HG03064 (cell line): Measurements from ENCODE around the gene KRT1.

ENCODE experiments used
- ATAC-seq: cut with Tn5 transposase; IDR thresholded peaks from one replicate; pipeline ENCODE4 v1.9.1; 2021; ENCODE audit warnings: low read depth; ENCODE audit not compliant: unreplicated experiment

Gene KRT1

GRCh38 chr12:52699373-52699772 is 19.2 kb upstream of the KRT1 start:
- no peak for ATAC-seq

DNA sequence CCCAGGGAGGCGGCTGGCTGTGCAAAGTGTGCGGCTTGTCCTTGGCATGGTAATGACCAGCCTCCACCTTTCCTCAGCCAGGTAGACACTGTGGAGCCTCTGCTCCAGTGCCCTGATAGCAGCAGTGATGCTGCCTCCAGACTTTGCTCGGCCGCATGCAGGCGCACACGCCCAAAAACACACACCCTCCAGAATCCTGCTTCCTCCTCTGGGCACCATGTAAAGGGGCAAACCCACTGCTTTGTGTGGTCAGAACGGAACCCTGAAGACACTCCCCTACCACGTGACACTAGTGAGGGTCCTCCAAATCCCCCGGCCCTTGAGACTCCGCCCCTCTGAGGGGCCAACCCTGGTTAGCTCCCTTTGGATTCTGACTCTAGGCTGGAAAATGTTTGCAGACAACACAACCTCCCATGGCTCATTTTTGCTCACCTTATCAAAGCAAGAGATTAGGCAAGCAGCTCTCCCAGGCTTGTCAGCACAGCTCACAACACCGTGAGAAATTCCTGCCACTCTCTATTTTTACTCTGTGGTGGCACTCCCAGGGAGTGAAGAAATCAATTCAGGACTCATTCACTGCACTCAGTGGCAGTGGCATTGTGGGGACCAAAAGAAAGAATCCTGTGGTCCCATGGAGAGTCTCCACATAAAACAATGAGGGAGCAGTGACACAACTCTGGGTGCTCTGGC is 18.6 kb upstream of the KRT1 start:
- no peak for ATAC-seq

- no peak for ATAC-seq
Measured at GRCh38 chr12:52697058-52697582, 16.9 kb upstream of the KRT1 start.

GRCh38 chr12:52696588-52696987 is 16.4 kb upstream of the KRT1 start:
- no peak for ATAC-seq

GRCh38 chr12:52695039-52695438 is 14.8 kb upstream of the KRT1 start:
- ATAC-seq: no peak

- ATAC-seq: no peak
Measured at GRCh38 chr12:52694151-52694550, 13.9 kb upstream of the KRT1 start.

- no peak for ATAC-seq
Measured at GRCh38 chr12:52693261-52693660, 13.1 kb upstream of the KRT1 start.

- ATAC-seq: no peak
Measured at GRCh38 chr12:52692254-52692653, 12.0 kb upstream of the KRT1 start.

DNA sequence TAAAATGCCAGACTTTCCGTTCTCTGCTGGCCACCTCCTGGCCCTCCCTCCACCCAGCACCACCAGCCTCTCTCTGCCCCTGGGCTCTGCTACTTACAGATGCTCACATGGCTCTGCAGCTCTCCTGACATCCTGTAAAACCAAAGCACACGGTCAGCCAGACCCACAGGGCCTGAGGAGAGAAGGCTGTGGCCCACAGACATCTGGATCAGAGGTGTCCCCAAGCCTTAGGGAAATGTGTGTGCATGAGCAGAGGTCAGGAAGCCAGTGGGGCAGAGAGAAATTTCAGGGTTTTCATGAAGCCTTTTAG is 11.6 kb upstream of the KRT1 start:
- no peak for ATAC-seq

DNA sequence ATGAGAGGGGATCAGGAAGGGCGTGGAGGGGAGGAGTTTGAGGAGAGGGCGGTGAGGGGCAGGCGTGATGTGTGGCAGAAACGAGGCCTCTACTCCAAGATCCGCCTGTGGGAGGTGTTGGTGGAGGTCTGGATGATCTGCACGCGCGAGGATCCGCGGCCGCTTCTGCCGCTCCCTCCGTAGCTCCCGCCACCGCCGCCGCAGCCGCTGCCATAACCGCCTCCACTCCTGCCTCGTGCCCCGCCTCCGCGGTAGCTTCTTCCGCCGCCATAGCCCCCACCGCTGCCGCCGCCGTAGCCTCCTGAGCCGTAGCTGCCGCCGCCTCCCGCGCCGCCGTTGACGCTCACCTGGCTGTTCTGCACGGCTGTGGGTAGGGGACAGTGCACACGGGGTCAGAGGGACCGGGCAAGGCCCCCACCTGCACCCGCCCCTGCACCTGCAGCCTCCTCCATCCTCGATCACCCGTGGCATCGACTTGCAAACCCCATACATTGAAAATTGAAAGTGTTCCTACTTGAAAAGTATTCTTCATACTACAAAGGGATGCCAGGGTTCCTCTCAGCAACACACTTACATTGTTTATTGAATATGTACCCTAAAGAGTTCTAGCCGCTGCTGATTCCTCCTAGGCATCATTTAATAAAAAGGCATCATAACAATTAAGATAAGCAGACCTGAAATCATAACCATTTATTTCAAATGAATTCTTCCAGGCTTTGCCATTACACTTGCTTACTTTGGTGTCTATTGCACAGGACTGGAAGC is 11.1 kb upstream of the KRT1 start:
- no peak for ATAC-seq

- no peak for ATAC-seq
Measured at GRCh38 chr12:52690351-52691075, 10.3 kb upstream of the KRT1 start.

- no peak for ATAC-seq
Measured at GRCh38 chr12:52689936-52690335, 9.7 kb upstream of the KRT1 start.

GRCh38 chr12:52689239-52689638 is 9.0 kb upstream of the KRT1 start:
- no peak for ATAC-seq

DNA sequence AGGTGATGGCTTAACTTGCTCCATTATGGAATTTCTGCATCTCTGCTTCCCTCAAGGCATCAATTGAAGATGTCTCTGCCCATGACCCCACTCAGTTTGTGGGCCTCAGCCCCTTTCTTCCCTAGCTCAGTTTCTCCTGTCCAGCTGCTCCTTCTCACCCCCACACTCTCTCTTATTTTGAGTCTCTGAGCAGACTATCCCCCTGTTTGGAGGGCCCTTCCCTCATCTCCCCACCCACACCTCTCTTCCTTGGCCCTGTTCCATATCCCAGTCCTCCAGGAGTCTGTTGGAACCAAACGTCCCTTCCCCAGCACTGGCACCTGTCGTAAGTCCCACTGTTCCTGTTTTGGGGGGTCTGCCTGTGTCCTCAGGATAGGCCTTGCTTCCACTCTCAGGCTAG is 8.3 kb upstream of the KRT1 start:
- no peak for ATAC-seq

DNA sequence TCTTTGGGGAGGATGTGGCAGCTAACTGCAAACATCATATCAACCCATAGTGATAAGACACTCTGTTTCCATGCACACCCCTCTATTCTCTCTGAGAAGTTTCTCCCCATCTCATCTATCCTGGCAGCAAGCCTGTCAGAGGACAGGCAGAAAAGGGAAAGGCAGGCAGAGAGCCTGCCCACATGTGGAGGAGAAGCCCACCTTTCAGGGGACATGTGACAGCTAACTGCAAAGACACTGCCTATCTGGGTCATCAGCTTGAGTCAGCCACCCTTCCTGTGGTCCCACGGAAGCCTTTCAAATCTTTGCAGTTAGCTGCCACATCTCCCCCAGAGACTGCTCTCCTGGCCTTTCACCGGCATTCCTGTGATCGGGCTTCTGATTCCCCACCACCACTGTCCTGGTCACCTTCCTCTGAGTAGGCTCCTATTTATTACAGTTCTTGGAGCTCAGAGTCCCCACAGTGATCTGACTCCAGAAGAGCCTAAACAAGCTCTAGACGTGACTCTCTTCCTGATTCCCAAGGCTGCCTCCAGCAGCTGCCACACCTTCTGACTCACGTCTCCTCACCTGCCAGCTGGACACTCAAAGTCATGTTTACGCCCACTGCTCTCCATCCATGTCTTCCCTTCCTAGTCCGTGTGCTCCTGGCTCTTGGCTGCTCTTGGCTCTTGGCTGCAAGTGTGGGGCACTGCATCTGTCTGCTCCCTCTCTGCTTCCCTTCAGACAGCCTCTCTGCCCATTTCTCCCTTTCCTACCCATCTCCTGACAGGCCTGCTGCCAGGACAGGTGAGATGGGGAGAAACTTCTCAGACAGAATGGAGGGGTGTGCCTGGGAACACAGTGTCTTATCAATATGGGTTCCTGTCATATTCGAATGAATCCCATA is 7.5 kb upstream of the KRT1 start:
- ATAC-seq: no peak

DNA sequence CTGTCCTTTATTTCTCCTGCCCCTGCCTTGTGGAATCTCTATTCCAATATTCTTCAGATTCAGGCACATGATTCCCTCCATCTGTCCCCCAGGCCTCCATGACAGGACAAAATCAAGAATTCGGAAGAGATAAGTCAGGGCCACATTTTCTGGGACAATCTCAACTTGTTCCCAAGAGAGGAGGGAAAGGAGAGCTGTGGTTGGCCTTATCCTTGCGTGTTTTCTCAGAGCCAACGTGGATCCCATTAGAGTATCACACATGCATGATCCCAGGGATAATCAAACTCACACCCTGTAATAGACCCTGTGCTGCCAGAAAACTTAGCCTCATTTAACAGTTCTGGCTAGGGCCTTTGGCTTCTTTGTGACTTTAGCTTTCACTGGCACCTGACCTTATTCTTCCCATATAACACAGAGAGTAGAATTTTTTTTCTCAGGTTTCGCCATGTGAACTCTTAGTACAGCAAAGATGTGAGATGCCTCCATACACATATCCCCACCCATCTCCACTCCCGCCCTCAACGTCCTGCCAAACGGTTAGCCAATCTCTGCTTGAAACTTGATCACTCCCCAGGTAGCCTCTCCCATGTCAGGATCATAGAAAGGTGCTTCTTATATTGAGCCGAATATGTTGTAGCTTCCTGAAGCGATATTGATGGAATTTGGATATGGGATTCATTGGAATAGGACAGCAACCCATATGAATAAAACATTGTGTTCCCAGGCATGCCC is 6.7 kb upstream of the KRT1 start:
- no peak for ATAC-seq

DNA sequence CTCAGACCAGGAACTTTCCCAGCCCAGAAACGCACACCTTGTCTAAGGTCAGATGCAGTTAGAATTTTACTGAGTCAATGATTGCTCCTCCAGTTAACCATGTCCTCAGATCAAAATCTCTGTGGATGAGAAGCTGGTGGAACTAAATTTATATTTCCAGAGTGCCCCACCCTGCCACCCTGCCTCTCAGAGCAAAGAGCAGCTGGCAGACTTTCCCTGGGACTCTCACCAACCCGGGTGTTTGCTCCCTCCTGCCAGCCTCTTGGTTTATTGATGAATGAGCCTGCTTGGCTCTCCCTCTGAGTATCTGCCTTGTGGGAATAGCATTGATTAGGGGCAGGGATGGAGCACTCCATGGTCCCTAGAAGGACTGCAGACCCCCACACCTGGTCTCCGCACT is 5.9 kb upstream of the KRT1 start:
- no peak for ATAC-seq

- ATAC-seq: no peak
Measured at GRCh38 chr12:52685406-52685890, 5.2 kb upstream of the KRT1 start.

DNA sequence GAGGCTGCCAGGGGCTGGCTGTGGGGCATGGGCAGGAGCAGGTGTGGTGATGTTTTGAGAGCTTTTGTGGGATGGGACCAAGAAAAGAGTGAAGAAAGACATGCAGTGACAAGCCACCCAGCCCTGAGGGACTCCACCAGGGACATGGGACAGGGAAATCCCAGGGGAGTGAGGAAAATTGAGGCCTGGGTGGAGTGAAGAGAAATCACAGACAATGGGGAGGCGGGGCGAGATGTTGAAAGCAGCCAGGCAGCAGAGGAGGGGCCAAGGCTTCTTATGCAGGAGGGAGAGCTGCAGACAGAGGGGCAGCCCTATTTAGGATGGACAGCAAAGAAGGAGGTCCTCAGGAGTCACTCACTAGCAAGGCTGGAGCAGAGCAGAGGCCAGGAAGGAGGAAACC is 4.2 kb upstream of the KRT1 start:
- ATAC-seq: no peak
